ENCODE measurements around the gene C2orf80. TPM values are rescaled to one million over a fixed set of nuclear protein-coding genes. Genes with fewer than 3 reads are reported as not detected.

The C2orf80 gene
- total RNA-seq, 3 donors from 2014 or later = not detected

DNA sequence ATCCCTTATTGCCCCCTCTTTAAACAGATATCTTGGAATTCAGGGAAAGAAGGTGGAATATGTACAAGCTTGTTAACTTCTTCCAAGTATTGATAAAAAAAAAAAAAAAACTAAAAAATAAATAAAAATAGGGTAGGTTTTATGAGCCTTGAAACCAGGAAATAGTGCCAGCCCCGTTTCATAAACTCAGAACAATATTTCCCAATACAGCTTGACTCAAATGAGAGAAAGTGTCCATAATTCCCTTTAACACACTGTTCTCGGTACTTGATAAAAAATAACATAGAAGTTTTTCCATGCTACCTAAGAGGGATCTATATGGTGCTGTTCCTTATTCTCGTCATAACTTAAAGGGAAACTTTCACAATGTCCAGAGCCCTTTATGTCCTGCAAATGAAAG lies 17.9 kb upstream of the C2orf80 start:
- Histone ChIP-seq H3K27me3 (no peaks in the 10 kb centered on the region), H3K9me3 (no peaks in the 10 kb centered on the region), H3K4me1 (no peaks in the 10 kb centered on the region), H3K36me3 (no peaks in the 10 kb centered on the region), H3K27ac (no peak overlapping the region), H3K4me3 (no peak overlapping the region)
- intact Hi-C loops (cut with DNase I; ENCODE audit: low total_unique reads) = no loop called here
- DNase-seq (ENCODE audit: low spot score in 2 of 2) = no peak
- TF ChIP-seq POLR2AphosphoS5 (IDR thresholded peaks at IDR 0.05) = no peak
- TF ChIP-seq, protein P1, sequence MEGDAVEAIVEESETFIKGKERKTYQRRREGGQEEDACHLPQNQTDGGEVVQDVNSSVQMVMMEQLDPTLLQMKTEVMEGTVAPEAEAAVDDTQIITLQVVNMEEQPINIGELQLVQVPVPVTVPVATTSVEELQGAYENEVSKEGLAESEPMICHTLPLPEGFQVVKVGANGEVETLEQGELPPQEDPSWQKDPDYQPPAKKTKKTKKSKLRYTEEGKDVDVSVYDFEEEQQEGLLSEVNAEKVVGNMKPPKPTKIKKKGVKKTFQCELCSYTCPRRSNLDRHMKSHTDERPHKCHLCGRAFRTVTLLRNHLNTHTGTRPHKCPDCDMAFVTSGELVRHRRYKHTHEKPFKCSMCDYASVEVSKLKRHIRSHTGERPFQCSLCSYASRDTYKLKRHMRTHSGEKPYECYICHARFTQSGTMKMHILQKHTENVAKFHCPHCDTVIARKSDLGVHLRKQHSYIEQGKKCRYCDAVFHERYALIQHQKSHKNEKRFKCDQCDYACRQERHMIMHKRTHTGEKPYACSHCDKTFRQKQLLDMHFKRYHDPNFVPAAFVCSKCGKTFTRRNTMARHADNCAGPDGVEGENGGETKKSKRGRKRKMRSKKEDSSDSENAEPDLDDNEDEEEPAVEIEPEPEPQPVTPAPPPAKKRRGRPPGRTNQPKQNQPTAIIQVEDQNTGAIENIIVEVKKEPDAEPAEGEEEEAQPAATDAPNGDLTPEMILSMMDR (IDR thresholded peaks at IDR 0.05) = no peak
- TF ChIP-seq POLR2A (IDR thresholded peaks at IDR 0.05) = no peak

DNA sequence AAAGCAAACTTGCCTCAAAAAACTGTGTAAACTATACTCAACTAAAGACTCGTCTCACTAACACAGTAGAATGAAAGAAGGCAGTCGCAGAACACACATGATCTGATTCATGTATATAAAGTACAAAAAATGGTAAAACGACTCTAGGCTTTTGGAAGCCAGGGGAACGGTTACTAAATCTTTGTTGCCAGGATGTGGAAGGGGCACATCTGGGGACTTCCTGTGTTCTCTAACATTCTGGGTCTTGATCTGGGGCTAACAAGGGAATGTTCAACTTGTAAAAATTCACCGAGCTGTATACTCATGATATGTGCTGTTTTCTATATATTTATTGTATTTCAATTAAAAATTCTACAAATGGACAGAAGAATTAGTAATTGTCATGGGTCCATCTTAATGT lies 14.3 kb upstream of the C2orf80 start:
- H3K36me3 ChIP-seq = no peaks in the 10 kb centered on the region
- intact Hi-C loops (cut with DNase I; ENCODE audit: low total_unique reads) = no loop called here
- H3K4me3 ChIP-seq = no peak overlapping the region
- DNase-seq (ENCODE audit: low spot score in 2 of 2) = no peak
- no peaks in the 10 kb centered on the region for H3K4me1 ChIP-seq
- no peaks in the 10 kb centered on the region for H3K9me3 ChIP-seq
- H3K27me3 ChIP-seq = no peaks in the 10 kb centered on the region
- TF ChIP-seq, protein P1 (IDR thresholded peaks at IDR 0.05) = no peak
- TF ChIP-seq POLR2A (IDR thresholded peaks at IDR 0.05) (no peak), POLR2AphosphoS5 (IDR thresholded peaks at IDR 0.05) (no peak)
- no peak overlapping the region for H3K27ac ChIP-seq

DNA sequence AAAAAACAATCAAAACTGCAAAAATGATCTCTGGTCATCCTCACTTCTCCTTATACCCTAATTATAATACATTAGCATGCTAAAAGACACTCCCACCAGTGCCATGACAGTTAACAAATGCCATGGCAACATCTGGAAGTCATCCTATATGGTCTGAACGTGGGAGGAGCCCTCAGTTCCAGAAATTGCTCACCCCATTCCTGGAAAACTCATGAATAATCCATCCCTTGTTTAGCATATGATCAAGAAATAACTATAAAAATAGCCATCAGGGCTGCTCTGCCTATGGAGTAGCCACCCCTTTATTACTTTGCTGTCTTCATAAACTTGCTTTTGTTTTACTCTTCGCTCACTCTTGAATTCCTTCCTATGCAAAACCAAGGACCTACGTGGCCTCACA lies 5.7 kb upstream of the C2orf80 start:
- Histone ChIP-seq H3K4me1 (no peaks in the 10 kb centered on the region), H3K9me3 (no peaks in the 10 kb centered on the region), H3K4me3 (no peak overlapping the region), H3K36me3 (no peaks in the 10 kb centered on the region), H3K27ac (no peak overlapping the region), H3K27me3 (no peaks in the 10 kb centered on the region)
- intact Hi-C loops (cut with DNase I; ENCODE audit: low total_unique reads) = no loop called here
- DNase-seq (ENCODE audit: low spot score in 2 of 2) = no peak
- TF ChIP-seq POLR2AphosphoS5 (IDR thresholded peaks at IDR 0.05) = no peak
- TF ChIP-seq POLR2A (IDR thresholded peaks at IDR 0.05) = no peak
- TF ChIP-seq, protein P1 (IDR thresholded peaks at IDR 0.05) = no peak

DNA sequence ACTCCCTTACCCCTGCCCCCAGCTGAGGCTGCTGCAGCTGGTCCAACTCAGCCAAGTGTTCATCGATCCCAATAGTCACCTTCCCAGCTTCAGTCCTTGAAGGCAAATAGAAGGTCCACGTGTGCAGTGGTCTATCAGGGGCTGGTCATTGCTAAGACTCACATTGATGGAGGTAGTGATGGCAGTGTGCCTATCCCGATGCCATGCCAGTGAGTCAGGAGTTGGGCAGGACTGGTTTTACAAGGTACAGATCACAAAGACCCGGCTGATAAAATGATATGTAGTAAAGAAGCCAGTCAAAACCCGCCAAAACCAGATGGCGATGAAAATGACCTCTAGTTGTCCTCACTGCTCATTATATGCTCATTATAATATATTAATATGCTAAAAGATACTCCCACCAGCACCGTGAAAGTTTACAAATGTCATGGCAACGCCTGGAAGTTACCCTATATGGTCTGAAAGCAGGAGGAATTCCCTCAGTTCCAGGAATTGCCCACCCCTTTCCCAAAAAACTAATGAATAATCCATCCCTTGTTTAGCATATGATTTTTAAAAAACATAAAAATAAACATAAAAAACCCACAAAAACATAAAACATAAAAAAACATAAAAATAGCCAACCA lies 2.9 kb upstream of the C2orf80 start:
- no peak overlapping the region for H3K27ac ChIP-seq
- no peak overlapping the region for H3K4me3 ChIP-seq
- H3K27me3 ChIP-seq = no peaks in the 10 kb centered on the region
- H3K9me3 ChIP-seq = no peaks in the 10 kb centered on the region
- H3K4me1 ChIP-seq = no peaks in the 10 kb centered on the region
- H3K36me3 ChIP-seq = no peaks in the 10 kb centered on the region
- no peak for DNase-seq (ENCODE audit: low spot score in 2 of 2)
- TF ChIP-seq POLR2AphosphoS5 (IDR thresholded peaks at IDR 0.05) (no peak), POLR2A (IDR thresholded peaks at IDR 0.05) (no peak)
- TF ChIP-seq, protein P1 (IDR thresholded peaks at IDR 0.05) = no peak
- intact Hi-C loops (cut with DNase I; ENCODE audit: low total_unique reads) = no loop called here

DNA sequence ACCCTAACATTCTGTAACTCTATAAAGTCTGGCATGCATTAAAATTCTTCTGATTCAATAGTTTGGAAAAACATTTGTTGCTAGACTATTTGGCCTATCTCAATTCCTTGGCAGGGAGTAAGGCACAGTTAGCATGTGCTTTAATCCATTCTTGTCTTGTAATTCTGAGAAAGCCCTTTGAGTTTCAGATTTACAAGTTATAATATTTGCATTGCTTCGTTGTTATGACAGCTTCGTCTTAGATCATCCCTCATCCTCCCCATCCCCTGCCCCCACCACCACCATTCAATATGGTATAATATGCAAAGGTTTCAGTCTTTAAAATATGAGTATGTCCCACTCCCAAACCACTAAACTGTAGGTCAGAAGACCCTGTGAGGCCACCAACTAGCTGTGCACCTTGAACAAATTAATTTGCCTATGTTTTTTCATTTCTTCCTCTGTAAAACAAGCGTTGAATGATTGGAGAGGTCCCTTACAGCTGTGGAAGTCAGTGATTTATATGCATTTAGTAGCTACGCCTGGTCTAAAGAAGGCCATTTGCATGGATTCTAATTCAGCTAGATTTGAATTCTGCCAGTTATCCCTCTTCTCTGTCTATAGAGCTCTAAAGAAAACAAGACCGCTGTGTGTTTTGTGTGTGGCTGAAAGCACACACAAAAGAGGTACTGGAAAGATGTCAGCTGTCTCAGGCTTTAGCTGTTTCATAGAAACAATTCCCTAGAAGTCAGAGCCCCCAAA lies 591 bp downstream of the C2orf80 start:
- intact Hi-C loops (cut with DNase I; ENCODE audit: low total_unique reads) = no loop called here
- H3K27me3 ChIP-seq = no peaks in the 10 kb centered on the region
- TF ChIP-seq POLR2AphosphoS5 (IDR thresholded peaks at IDR 0.05) (no peak), POLR2A (IDR thresholded peaks at IDR 0.05) (no peak)
- TF ChIP-seq, protein P1 (IDR thresholded peaks at IDR 0.05) = no peak
- no peaks in the 10 kb centered on the region for H3K9me3 ChIP-seq
- DNase-seq (ENCODE audit: low spot score in 2 of 2) = no peak
- no peaks in the 10 kb centered on the region for H3K36me3 ChIP-seq
- no peak overlapping the region for H3K4me3 ChIP-seq
- no peak overlapping the region for H3K27ac ChIP-seq
- H3K4me1 ChIP-seq = no peaks in the 10 kb centered on the region

Data from breast epithelium (tissue), 4 donors.